CD4-positive, alpha-beta memory T cell (primary cell): ENCODE results near the gene ZFPM1. TPM values are rescaled to one million over a fixed set of nuclear protein-coding genes. Genes with fewer than 3 reads are reported as not detected.
A peak's percentile ranks its signal among the peaks of the same experiment; 100 is the strongest.

Experiments
- CTCF ChIA-PET: fragments of 350-600 bp; sonication (Branson Sonifier 250); formaldehyde crosslinking; loops from one replicate; lab custom pipeline; 2021; ENCODE audit warnings: inconsistent platforms; ENCODE audit not compliant: partially characterized antibody; lab: Charles Lee
- POLR2A ChIA-PET: fragments of 350-600 bp; sonication (Branson Sonifier 250); formaldehyde crosslinking; loops from one replicate; lab custom pipeline; 2021; ENCODE audit not compliant: partially characterized antibody; lab: Charles Lee
- DNase-seq, 5 donors: peaks; one replicate each; pipeline versions ENCODE4 v3.0.0 to v3.0.0-alpha.2; 2020 to 2022; ENCODE audit warnings: mixed read lengths in 1 of 5
- H3K27ac ChIP-seq: one replicate; pipeline ENCODE4 v1.7.0; 2013; ENCODE audit warnings: low read depth, low read length
- H3K27me3 ChIP-seq: 2 replicates; pipeline ENCODE4 v1.7.0; 2013; ENCODE audit warnings: mild to moderate bottlenecking, low read length, moderate library complexity; ENCODE audit not compliant: insufficient read depth
- H3K36me3 ChIP-seq: 2 replicates; pipeline ENCODE4 v1.7.0; 2013; ENCODE audit warnings: mild to moderate bottlenecking, low read length, moderate library complexity; ENCODE audit not compliant: insufficient read depth
- H3K4me1 ChIP-seq: 2 replicates; pipeline ENCODE4 v1.7.0; 2013; ENCODE audit warnings: mild to moderate bottlenecking, low read length, moderate library complexity; ENCODE audit not compliant: insufficient read depth
- H3K4me3 ChIP-seq, 2 donors: one replicate each; pipeline ENCODE4 v1.7.0; 2013; ENCODE audit warnings: low read length in 2 of 2, mild to moderate bottlenecking in 1 of 2
- H3K9me3 ChIP-seq, 2 donors: one replicate each; pipeline ENCODE4 v1.7.0; 2013; ENCODE audit warnings: low read length in 2 of 2, control low read depth in 1 of 2; ENCODE audit not compliant: control insufficient read depth in 1 of 2
- H3K27ac Mint-ChIP-seq, 7 donors: one replicate each; pipeline ENCODE4 v1.8.0; 2020 to 2021; ENCODE audit warnings: mixed read lengths in 7 of 7, mild to moderate bottlenecking in 6 of 7, inconsistent platforms in 3 of 7, moderate library complexity in 3 of 7
- H3K27me3 Mint-ChIP-seq, 2 donors: one replicate each; pipeline ENCODE4 v1.8.0; 2020 to 2021; ENCODE audit warnings: mixed read lengths in 2 of 2
- H3K36me3 Mint-ChIP-seq, 2 donors: one replicate each; pipeline ENCODE4 v1.8.0; 2020 to 2021; ENCODE audit warnings: mixed read lengths in 2 of 2, inconsistent platforms in 1 of 2, mild to moderate bottlenecking in 1 of 2
- H3K4me1 Mint-ChIP-seq, 4 donors: one replicate each; pipeline ENCODE4 v1.8.0; 2020 to 2021; ENCODE audit warnings: mixed read lengths in 4 of 4, mild to moderate bottlenecking in 1 of 4
- H3K4me3 Mint-ChIP-seq, 8 donors: one replicate each; pipeline ENCODE4 v1.8.0; 2020 to 2021; ENCODE audit warnings: mixed read lengths in 8 of 8, mild to moderate bottlenecking in 7 of 8, moderate library complexity in 6 of 8, inconsistent platforms in 3 of 8
- H3K9me3 Mint-ChIP-seq, 8 donors: one replicate each; pipeline ENCODE4 v1.8.0; 2020 to 2021; ENCODE audit warnings: mixed read lengths in 8 of 8, mild to moderate bottlenecking in 5 of 8, inconsistent platforms in 3 of 8, moderate library complexity in 1 of 8
- intact Hi-C: fragments of 100-400 bp; cut with micrococcal nuclease; formaldehyde crosslinking; loops from one replicate; pipeline ENCODE4 v1.15.1; 2023
- polyA plus RNA-seq, 2 donors: library from polyadenylated mRNA; unstranded; fragments of 300-500 nt; fragmentation: Illumina TruSeq; gene quantifications; one replicate each; pipeline ENCODE4 v1.2.3, GENCODE V29; 2021
- total RNA-seq, 2 experiments: library from RNA; stranded (reverse); gene quantifications; one replicate each; pipeline ENCODE4 v1.2.3, GENCODE V29; 2021

Gene ZFPM1
- total RNA-seq: 10 to 100 TPM; 19.0 to 20.5 TPM
- under 1 TPM; 0.07 to 0.48 TPM for polyA plus RNA-seq

DNA sequence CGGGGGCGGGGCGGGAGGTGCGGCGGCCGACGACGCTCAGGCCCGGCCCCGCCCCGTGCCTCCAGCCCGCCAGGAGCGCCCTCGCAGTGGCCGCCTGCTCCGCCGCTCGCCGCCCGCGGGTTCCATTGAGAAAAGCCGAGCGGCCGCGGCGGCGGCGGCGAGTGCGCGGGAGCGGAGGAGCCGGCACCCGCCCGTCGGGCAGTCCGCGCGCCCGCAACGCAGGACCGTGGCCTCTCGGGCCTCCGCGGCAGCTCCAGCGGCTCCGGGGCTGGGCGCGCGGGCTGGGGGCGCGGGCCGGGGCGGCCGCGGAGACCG, at the start of gene ZFPM1:
TSS of gene ZFPM1 (plus strand) at position 64 of the 315 bp plus-strand sequence. CDS start 359 bp downstream, outside the sequence.
- Histone ChIP-seq H3K9me3 (no peaks in the 10 kb centered on the region), H3K4me3 (peak within 1 kb of the TSS; percentile 82 to 84), H3K4me1 (peaks cover 33% of the 10 kb centered on the region), H3K27ac (peak within 1 kb of the TSS; percentile 74), H3K36me3 (no peaks in the 10 kb centered on the region), H3K27me3 (no peaks in the 10 kb centered on the region)
- ChIA-PET POLR2A (interaction anchor here (1.0 to 2.6 kb wide), 6 partner anchors 16 to 117 kb away, joined by 4 to 16 read pairs (median 6); partner anchors contain the start of gene ZC3H18), CTCF (interaction anchor here (1.5 kb wide), 1 partner anchor 117 kb away, joined by 5 read pairs; the partner anchor contains the start of gene ZC3H18)
- H3K4me1 Mint-ChIP-seq: peaks cover 11 to 49% (median 26%) of the 10 kb centered on the region in 4 donors
- H3K36me3 Mint-ChIP-seq: peaks cover 0 to 19% of the 10 kb centered on the region in 2 donors
- H3K4me3 Mint-ChIP-seq: peak within 1 kb of the TSS; percentile 83 to 99 (median 92)
- peaks cover 0 to 1% (median 0%) of the 10 kb centered on the region in 8 donors for H3K9me3 Mint-ChIP-seq
- DNase-seq: no peak
- peak within 1 kb of the TSS; percentile 75 to 99 (median 92) for H3K27ac Mint-ChIP-seq
- no peaks in the 10 kb centered on the region for H3K27me3 Mint-ChIP-seq
- intact Hi-C loops: loop anchor here (5.0 kb wide), 1 partner anchor 1061 kb away; the partner anchor contains the start of gene MAP1LC3B

GRCh38 chr16:88403794-88404581, 49.1 kb upstream of the ZFPM1 start:
- no peaks in the 10 kb centered on the region for H3K27me3 ChIP-seq
- no peaks in the 10 kb centered on the region for H3K9me3 Mint-ChIP-seq
- no peak overlapping the region for H3K27ac ChIP-seq
- no peaks in the 10 kb centered on the region for H3K36me3 ChIP-seq
- DNase-seq: no peak
- ChIA-PET CTCF (no interaction called here), POLR2A (no interaction called here)
- H3K4me1 Mint-ChIP-seq: peaks cover 0 to 7% (median 4%) of the 10 kb centered on the region in 4 donors
- no peaks in the 10 kb centered on the region for H3K9me3 ChIP-seq
- H3K4me1 ChIP-seq: no peaks in the 10 kb centered on the region
- H3K4me3 Mint-ChIP-seq: no peak overlapping the region
- intact Hi-C loops: no loop called here
- H3K27me3 Mint-ChIP-seq: peaks cover 0 to 4% of the 10 kb centered on the region in 2 donors
- H3K4me3 ChIP-seq: no peak overlapping the region
- H3K36me3 Mint-ChIP-seq: no peaks in the 10 kb centered on the region
- no peak overlapping the region for H3K27ac Mint-ChIP-seq

- Histone ChIP-seq H3K4me3 (no peak overlapping the region), H3K4me1 (no peaks in the 10 kb centered on the region), H3K9me3 (no peaks in the 10 kb centered on the region), H3K27ac (no peak overlapping the region), H3K36me3 (no peaks in the 10 kb centered on the region), H3K27me3 (no peaks in the 10 kb centered on the region)
- peaks cover 0 to 4% of the 10 kb centered on the region in 2 donors for H3K27me3 Mint-ChIP-seq
- no peak overlapping the region for H3K4me3 Mint-ChIP-seq
- H3K27ac Mint-ChIP-seq: peak overlapping the region in 2 of 7 donors; percentile 52 to 60
- ChIA-PET CTCF (no interaction called here), POLR2A (no interaction called here)
- intact Hi-C loops: no loop called here
- no peak for DNase-seq
- peaks cover 0 to 7% (median 4%) of the 10 kb centered on the region in 4 donors for H3K4me1 Mint-ChIP-seq
- no peaks in the 10 kb centered on the region for H3K36me3 Mint-ChIP-seq
- H3K9me3 Mint-ChIP-seq: no peaks in the 10 kb centered on the region
These were observed 48.3 kb upstream of the ZFPM1 start for GRCh38 chr16:88404769-88405168.

DNA sequence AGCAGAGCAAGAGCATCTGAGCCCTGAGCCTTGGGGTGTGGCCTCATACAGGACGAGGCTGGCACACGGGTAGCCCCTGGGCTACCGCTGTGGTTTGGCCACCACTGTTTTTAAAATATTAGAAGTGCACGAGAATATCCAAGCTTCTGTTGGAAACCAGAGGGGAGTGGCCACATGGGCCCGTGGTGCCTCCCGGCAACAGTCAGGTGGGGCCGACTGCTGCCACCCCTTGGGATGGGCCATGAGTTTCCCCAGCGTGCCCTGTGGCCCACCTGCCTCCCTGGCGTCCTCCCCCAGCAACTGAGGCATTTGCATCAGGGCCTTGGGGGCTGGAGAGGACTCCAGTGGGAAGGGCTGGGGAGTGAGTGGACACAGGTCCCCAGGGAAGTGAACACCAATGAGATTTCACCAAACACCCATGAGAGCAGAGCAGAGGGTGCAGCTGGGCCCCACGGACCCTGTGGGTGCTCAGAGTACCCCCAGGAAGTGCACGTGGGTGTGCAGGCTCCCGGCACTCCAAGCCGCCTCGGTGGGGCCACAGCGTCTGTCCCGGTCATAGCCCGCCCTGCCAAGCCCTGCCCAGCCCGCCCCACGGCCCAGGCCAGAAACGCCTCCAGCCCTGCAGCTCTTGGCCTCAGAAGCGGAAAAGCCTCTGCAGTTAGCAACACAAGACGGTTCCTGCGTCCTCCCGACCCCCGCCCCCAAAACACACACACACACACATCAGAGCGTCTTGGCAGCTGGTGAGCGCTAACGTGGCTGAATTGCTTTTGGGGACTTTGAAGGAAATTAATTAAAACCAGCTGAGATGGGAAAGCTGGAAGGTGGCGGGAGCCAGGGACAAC, 47.6 kb upstream of the ZFPM1 start:
- no peaks in the 10 kb centered on the region for H3K9me3 Mint-ChIP-seq
- Histone ChIP-seq H3K27ac (no peak overlapping the region), H3K9me3 (no peaks in the 10 kb centered on the region), H3K4me1 (no peaks in the 10 kb centered on the region), H3K27me3 (no peaks in the 10 kb centered on the region), H3K4me3 (no peak overlapping the region), H3K36me3 (no peaks in the 10 kb centered on the region)
- no peak for DNase-seq
- H3K27ac Mint-ChIP-seq: peak overlapping the region in 1 of 7 donors; percentile 60
- no peak overlapping the region for H3K4me3 Mint-ChIP-seq
- H3K27me3 Mint-ChIP-seq: peaks cover 0 to 4% of the 10 kb centered on the region in 2 donors
- H3K4me1 Mint-ChIP-seq: peaks cover 0 to 7% (median 4%) of the 10 kb centered on the region in 4 donors
- intact Hi-C loops: no loop called here
- CTCF ChIA-PET: no interaction called here
- no peaks in the 10 kb centered on the region for H3K36me3 Mint-ChIP-seq
- POLR2A ChIA-PET: no interaction called here

DNA sequence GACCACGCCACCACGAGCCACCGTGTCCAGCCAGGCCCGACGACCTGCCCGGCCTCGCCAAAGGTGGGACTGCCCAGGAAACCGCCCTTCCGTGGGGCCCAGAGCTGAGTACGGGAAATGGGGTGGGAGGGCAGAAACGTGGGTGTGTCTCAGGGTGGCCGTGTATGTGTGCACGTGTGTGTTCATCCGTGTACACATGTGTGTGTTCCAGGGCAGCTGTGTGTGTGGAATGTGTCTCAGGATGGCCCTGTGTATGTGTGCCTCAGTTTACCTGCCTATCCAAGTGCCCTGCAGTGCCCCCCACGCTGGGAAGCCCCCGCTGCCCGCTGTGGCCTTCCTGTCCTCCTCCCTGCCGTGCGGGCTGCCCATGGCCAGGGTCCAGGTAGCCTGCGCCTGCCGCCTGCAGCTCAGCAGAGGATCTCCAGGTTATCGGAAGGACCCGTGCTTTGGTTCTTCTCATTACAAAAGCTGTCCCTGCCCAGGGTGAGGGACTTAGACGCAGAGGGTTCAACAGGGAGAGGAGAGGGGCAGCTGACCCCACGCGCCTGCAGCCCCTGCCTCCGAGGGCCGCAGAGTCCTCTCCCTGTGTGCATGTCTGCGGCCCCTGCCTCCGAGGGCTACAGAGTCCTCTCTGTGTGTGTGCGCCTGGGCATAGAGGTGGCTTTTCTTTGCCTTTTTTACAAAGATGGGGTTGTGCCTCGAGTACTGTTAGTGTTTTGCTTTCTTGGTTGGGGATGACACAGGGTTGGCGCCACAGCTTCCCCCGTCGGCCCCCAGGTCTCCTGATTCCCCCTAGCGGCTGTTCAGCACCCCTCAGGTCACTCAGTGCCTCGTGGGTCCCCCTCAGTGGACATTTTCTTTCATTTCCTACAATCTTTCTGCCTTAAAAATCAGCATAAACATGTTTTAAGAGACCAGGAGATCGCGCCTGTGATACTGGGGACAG, 46.7 kb upstream of the ZFPM1 start:
- no peaks in the 10 kb centered on the region for H3K4me1 ChIP-seq
- ChIA-PET POLR2A (no interaction called here), CTCF (no interaction called here)
- H3K4me3 Mint-ChIP-seq: no peak overlapping the region
- peaks cover 0 to 7% (median 4%) of the 10 kb centered on the region in 4 donors for H3K4me1 Mint-ChIP-seq
- peaks cover 0 to 4% of the 10 kb centered on the region in 2 donors for H3K27me3 Mint-ChIP-seq
- no peak overlapping the region for H3K27ac ChIP-seq
- DNase-seq: peak in 1 of 5 donors; percentile 9
- no peak overlapping the region for H3K27ac Mint-ChIP-seq
- H3K36me3 ChIP-seq: no peaks in the 10 kb centered on the region
- H3K4me3 ChIP-seq: no peak overlapping the region
- H3K9me3 ChIP-seq: no peaks in the 10 kb centered on the region
- intact Hi-C loops: no loop called here
- H3K36me3 Mint-ChIP-seq: no peaks in the 10 kb centered on the region
- no peaks in the 10 kb centered on the region for H3K27me3 ChIP-seq
- no peaks in the 10 kb centered on the region for H3K9me3 Mint-ChIP-seq

GRCh38 chr16:88407042-88407420, 46.0 kb upstream of the ZFPM1 start:
- ChIA-PET POLR2A (no interaction called here), CTCF (no interaction called here)
- Histone ChIP-seq H3K27me3 (no peaks in the 10 kb centered on the region), H3K36me3 (no peaks in the 10 kb centered on the region), H3K4me3 (no peak overlapping the region), H3K27ac (no peak overlapping the region), H3K4me1 (no peaks in the 10 kb centered on the region), H3K9me3 (no peaks in the 10 kb centered on the region)
- no peak overlapping the region for H3K4me3 Mint-ChIP-seq
- no peak overlapping the region for H3K27ac Mint-ChIP-seq
- DNase-seq: no peak
- no peaks in the 10 kb centered on the region for H3K36me3 Mint-ChIP-seq
- intact Hi-C loops: no loop called here
- H3K9me3 Mint-ChIP-seq: no peaks in the 10 kb centered on the region
- peaks cover 0 to 4% of the 10 kb centered on the region in 2 donors for H3K27me3 Mint-ChIP-seq
- H3K4me1 Mint-ChIP-seq: peaks cover 0 to 7% (median 4%) of the 10 kb centered on the region in 4 donors
